ENCODE measurements around the gene DNASE1L2. TPM values are rescaled to one million over a fixed set of nuclear protein-coding genes. Genes with fewer than 3 reads are reported as not detected.
A peak's percentile ranks its signal among the peaks of the same experiment; 100 is the strongest.

Gene DNASE1L2
- total RNA-seq, 4 donors from 2014 or later = 0.38 to 0.61 (median 0.57) TPM; not detected in 1

DNA sequence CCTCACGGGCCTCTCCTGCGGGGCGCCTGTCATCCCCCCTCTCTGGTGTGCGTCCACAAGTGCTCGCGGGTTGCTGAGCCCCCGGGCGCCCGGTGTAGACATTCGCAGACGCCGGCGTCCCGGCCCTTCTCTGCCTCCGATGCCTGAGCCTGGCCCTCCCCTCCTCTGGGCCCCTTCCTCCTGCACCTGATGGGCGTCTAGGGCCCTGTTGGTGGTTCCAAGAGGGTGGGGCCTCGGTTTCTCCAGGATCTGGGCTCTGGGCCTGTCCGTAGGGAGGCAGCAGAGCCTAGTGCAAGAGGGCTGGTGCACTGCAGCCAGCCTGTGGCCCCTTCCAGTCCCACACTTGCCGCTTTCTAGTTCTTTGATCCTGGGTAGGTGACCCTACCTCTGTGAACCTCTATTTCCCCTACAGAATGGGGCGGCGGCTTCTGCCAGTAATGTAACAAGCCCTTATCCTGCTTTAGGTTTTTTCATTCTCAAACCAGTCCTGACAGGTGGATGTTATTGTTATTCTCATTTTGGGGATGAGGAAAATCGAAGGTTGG, 12.2 kb upstream of the DNASE1L2 start:
- no peak for DNase-seq
- peak overlapping the region; percentile 89 to 95 (median 94) for H3K27ac ChIP-seq
- H3K9me3 ChIP-seq = no peaks in the 10 kb centered on the region
- H3K36me3 ChIP-seq = peaks cover 4 to 23% (median 8%) of the 10 kb centered on the region in 3 donors
- WGBS, 2 donors = 7 to 13% methylated on average over 6 of the region's 22 CpGs
- peaks cover 12 to 45% (median 20%) of the 10 kb centered on the region in 3 donors for H3K4me1 ChIP-seq
- H3K4me3 ChIP-seq = peak overlapping the region; percentile 81 to 99 (median 81)
- intact Hi-C loops (cut with DNase I) = no loop called here
- no peak for TF ChIP-seq POLR2A (IDR thresholded peaks at IDR 0.05)
- TF ChIP-seq, protein P1, sequence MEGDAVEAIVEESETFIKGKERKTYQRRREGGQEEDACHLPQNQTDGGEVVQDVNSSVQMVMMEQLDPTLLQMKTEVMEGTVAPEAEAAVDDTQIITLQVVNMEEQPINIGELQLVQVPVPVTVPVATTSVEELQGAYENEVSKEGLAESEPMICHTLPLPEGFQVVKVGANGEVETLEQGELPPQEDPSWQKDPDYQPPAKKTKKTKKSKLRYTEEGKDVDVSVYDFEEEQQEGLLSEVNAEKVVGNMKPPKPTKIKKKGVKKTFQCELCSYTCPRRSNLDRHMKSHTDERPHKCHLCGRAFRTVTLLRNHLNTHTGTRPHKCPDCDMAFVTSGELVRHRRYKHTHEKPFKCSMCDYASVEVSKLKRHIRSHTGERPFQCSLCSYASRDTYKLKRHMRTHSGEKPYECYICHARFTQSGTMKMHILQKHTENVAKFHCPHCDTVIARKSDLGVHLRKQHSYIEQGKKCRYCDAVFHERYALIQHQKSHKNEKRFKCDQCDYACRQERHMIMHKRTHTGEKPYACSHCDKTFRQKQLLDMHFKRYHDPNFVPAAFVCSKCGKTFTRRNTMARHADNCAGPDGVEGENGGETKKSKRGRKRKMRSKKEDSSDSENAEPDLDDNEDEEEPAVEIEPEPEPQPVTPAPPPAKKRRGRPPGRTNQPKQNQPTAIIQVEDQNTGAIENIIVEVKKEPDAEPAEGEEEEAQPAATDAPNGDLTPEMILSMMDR (IDR thresholded peaks at IDR 0.05) = peak in 1 of 6 experiments; percentile 25
- H3K27me3 ChIP-seq = no peaks in the 10 kb centered on the region

DNA sequence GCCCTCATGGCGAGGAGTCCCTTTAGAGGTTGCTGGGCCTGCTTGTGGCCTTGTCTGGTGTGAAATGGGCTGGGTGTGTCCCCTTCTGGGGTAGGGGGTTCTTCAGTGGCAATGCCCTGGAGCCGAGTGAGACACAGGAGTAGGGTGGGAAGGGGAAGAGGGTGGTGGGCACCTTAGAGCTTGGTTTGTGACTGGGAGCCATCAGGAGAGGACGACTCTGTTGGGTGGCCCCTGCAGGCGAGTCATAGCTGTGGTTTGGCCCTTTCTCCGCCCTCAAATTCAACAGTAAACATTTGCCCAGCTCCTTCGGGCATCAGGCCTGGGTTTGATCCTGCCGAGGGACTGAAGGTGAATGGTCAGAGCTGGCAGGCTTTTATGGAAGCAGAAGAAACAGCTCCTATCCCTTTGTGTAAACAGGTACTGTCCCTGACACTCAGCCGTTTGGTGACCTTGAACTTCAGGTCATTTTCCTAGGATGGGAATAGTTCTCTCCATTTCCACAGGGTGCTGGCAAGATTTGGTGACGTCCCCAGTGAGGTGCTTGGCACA, 9.9 kb upstream of the DNASE1L2 start:
- intact Hi-C loops (cut with DNase I) = no loop called here
- no peak overlapping the region for H3K27ac ChIP-seq
- no peak for DNase-seq

DNA sequence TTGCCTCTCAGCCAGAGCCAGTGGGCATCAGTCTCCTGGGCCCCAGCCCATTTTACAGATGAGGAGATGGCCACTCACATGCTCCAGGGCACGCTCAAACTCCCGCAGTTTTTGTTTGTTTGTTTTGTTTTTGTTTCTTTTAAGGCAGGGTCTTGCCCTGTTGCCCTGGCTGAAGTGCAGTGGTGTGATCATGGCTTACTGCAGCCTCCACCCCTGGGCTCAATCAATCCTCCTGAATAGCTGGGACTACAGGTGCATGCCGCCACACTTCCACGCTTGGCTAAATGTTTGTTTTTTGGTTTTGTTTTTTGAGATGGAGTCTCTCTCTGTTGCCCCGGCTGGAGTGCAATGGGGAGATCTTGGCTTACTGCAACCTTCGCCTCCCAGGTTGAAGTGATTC, 9.3 kb upstream of the DNASE1L2 start:
- TF ChIP-seq POLR2A (IDR thresholded peaks at IDR 0.05) = no peak
- TF ChIP-seq, protein P1 (IDR thresholded peaks at IDR 0.05) = no peak
- H3K36me3 ChIP-seq = peaks cover 22 to 53% (median 27%) of the 10 kb centered on the region in 3 donors
- peaks cover 12 to 65% (median 33%) of the 10 kb centered on the region in 3 donors for H3K4me1 ChIP-seq
- intact Hi-C loops (cut with DNase I) = no loop called here
- no peaks in the 10 kb centered on the region for H3K9me3 ChIP-seq
- H3K4me3 ChIP-seq = no peak overlapping the region
- H3K27ac ChIP-seq = no peak overlapping the region
- WGBS, 2 donors = 89 to 92% methylated on average over 6 of the region's 6 CpGs
- no peak for DNase-seq
- no peaks in the 10 kb centered on the region for H3K27me3 ChIP-seq

More for the DNA sequence above, 9.9 kb upstream of the DNASE1L2 start:
- 57 to 64% methylated on average over 7 to 8 of the region's 9 CpGs for WGBS, 2 donors
- Histone ChIP-seq H3K4me1 (peaks cover 12 to 59% (median 28%) of the 10 kb centered on the region in 3 donors), H3K9me3 (no peaks in the 10 kb centered on the region), H3K36me3 (peaks cover 18 to 47% (median 21%) of the 10 kb centered on the region in 3 donors), H3K4me3 (no peak overlapping the region), H3K27me3 (no peaks in the 10 kb centered on the region)
- TF ChIP-seq POLR2A (IDR thresholded peaks at IDR 0.05) = no peak
- TF ChIP-seq, protein P1 (IDR thresholded peaks at IDR 0.05) = no peak

DNA sequence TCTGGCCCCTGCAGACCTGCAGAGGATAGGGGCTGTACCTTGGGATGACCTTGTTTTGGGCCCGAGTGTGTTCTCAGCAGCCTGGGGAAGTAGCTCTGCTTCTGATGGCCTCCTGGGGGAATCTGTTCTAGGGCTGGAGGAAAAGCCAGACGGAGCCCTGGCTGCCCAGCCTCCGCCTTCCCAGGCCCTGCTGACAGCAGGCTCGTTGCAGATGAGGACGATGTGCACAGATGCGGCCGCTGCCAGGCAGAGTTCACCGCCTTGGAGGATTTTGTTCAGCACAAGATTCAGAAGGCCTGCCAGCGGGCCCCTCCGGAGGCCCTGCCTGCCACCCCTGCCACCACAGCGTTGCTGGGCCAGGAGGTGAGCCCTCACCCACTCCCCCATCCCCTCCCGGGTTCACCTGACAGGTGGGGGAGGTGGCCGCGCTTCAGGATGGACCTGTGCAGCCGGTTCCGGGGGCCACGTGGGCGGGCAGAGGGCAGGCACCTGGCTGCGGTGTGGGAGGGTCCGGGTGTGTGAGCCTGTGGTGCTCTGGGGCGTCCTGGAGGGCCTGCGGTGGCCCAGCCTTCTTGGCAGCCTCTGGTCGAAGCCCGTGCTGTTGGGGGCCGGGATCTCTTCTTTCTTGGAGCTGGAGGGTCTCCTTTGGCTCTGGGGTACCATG, 8.0 kb upstream of the DNASE1L2 start:
- 93 to 96% methylated on average over 8 of the region's 25 CpGs for WGBS, 2 donors
- no peak for DNase-seq
- no peaks in the 10 kb centered on the region for H3K9me3 ChIP-seq
- TF ChIP-seq, protein P1 (IDR thresholded peaks at IDR 0.05) = no peak
- no peak for TF ChIP-seq POLR2A (IDR thresholded peaks at IDR 0.05)
- H3K4me3 ChIP-seq = no peak overlapping the region
- peaks cover 34 to 66% (median 41%) of the 10 kb centered on the region in 3 donors for H3K36me3 ChIP-seq
- no peak overlapping the region for H3K27ac ChIP-seq
- peaks cover 12 to 56% (median 33%) of the 10 kb centered on the region in 3 donors for H3K4me1 ChIP-seq
- no peaks in the 10 kb centered on the region for H3K27me3 ChIP-seq
- intact Hi-C loops (cut with DNase I) = no loop called here

DNA sequence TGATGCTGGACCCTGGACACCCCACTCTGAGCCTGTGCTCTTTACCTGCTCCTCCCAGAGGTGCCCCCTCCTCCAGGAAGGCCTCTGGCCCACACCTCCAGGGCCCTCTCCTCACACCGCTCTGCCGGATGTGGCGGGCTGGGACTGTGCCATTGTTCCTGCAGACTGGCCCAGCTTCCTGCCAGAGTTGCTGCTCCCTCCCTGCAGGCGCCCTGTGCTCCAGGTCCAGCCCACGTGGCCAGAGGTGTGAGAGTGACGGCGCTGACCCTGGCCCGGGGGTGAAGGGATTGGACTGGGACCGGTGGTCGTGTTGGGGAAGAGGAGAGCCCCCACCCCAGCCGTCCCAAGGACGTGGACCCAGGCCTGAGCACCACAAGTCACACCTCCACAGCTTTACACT, 7.2 kb upstream of the DNASE1L2 start:
- 94% methylated on average over 3 of the region's 12 CpGs; no CpG with 5 or more reads in 1 of the 2 donors for WGBS, 2 donors
- intact Hi-C loops (cut with DNase I) = no loop called here
- no peaks in the 10 kb centered on the region for H3K9me3 ChIP-seq
- peaks cover 12 to 53% (median 33%) of the 10 kb centered on the region in 3 donors for H3K4me1 ChIP-seq
- peaks cover 0 to 4% (median 0%) of the 10 kb centered on the region in 4 donors for H3K27me3 ChIP-seq
- no peak for DNase-seq
- H3K4me3 ChIP-seq = no peak overlapping the region
- peaks cover 41 to 74% (median 49%) of the 10 kb centered on the region in 3 donors for H3K36me3 ChIP-seq
- no peak for TF ChIP-seq POLR2A (IDR thresholded peaks at IDR 0.05)
- H3K27ac ChIP-seq = no peak overlapping the region
